NCI-H2196 (cell line): ENCODE results near the gene FOXJ3.
"Not testable (repeated sequence)": the region's sequence is repeated elsewhere in the genome, so short reads cannot be mapped to it uniquely, and the experiment has no call there.

Experiments
- DNase-seq: peaks from one replicate; lab custom pipeline; 2025; ENCODE audit not compliant: unreplicated experiment; lab: John Stamatoyannopoulos, UW

The FOXJ3 gene

GRCh38 chr1:42259059-42259738 lies 75.8 kb downstream of the FOXJ3 start:
- peak; percentile 41 for DNase-seq

GRCh38 chr1:42258218-42258617 lies 76.8 kb downstream of the FOXJ3 start:
- DNase-seq: no peak

DNA sequence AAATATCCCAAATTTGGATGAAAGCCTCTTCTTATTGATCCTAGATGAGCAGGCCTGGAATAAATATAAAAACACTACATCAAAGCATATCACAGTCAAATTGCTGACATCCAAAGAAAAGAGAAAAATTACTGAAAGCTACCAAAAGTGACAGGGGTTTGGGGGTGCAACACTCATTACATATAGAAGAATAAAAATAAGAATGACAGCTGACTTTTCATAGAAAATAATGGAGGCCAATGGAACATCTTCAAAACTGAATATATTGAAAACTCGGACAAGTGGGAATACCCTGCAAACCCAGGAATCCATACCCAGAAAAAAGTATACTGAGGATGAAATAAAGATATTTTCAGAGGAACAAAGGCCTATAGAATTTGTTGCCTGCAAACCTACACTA lies 84.0 kb downstream of the FOXJ3 start:
- DNase-seq: no peak

DNA sequence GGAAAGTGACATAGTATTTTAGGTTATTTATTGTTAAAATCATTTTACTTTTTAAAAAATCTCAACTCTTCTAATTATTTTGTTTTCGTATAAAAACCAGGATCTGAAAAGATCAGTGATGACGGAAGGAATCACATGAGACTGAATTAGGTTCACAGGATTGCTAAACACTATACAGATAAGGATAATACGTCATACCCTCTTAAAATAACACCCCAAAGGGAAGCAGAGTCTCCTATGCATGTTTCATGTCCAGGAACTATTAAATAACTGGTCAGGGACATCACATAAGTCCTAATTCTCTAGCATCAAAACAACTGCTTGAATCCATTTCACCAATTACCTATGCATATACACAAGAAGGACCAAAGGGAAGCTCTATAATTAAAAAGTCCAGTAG lies 84.9 kb downstream of the FOXJ3 start:
- no peak for DNase-seq

DNA sequence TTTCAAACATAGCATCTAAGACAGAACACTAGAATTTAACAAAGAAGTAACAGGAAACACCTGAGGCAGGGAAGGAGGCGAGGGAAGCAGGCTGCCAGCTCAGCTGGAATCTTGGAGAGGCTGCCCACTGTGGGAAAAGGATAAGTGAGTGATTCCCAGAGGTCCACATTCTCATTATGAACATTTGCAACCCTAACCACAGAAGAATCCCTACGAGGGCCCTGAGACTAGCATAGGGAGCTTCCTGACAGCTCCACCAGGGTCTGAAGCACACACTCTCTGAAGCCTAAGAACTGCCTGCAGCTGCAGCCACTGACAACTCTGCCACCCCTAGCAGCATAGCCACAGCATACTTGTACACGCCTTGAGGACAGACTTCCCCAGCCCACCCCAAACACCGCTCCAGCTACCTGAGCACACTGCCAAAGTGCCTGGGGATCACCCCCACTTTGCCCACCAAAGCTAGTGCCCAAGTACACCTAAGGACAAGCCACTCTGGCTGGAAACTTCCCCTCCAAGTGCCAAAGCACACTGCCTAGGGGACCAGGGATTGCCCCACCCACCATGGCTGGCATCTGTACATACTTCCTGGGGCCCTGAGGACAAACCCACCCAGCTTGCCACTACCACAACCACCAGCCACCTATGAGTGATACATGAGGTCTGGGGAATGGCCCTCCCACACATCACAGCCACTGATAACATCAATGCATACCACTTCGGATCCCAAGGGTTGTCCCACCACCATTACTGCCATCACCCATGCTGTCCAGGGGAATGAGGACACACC lies 93.9 kb downstream of the FOXJ3 start:
- DNase-seq: no peak

DNA sequence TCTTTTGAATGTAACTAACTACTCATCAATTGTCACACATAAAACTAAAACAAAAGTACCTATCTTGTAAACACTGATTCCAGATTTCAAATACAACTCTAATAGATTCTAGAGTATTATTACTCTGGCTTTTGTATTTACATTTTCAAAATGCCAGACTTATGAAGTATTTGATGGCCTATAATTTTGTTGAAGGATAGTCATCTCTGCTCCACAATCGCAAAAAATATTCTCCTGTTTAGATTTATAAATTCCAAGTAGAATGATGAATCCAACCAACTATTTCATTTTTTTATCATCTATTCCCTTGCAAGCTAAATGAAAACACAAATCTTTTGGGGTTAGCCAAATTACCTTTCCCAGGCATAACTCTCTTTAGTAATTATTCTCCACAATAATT lies 95.5 kb downstream of the FOXJ3 start:
- no peak for DNase-seq

DNA sequence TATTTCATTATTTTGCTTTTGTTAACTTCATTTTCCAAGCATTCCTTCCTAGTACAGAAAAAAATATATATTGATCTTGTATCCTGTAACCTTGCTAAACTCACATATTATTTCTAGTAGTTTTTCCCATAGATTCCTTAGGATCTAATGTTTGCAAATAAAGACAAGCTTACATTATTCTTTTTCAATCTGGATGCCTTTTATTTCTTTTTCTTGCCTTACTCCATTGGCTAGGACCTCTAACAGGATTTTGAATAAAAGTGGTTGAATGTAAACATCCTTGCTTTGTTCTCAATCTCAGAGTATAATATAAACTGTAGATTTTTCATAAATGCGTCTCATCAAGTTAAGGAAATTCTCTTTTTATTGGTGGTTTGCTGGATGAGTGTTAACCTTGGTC lies 96.0 kb downstream of the FOXJ3 start:
- no peak for DNase-seq

- DNase-seq: no peak
Observed at GRCh38 chr1:42231253-42231652, 103.8 kb downstream of the FOXJ3 start.

- no peak for DNase-seq
Observed at GRCh38 chr1:42228938-42229337, 106.1 kb downstream of the FOXJ3 start.

GRCh38 chr1:42223036-42223435 lies 112.0 kb downstream of the FOXJ3 start:
- no peak for DNase-seq

DNA sequence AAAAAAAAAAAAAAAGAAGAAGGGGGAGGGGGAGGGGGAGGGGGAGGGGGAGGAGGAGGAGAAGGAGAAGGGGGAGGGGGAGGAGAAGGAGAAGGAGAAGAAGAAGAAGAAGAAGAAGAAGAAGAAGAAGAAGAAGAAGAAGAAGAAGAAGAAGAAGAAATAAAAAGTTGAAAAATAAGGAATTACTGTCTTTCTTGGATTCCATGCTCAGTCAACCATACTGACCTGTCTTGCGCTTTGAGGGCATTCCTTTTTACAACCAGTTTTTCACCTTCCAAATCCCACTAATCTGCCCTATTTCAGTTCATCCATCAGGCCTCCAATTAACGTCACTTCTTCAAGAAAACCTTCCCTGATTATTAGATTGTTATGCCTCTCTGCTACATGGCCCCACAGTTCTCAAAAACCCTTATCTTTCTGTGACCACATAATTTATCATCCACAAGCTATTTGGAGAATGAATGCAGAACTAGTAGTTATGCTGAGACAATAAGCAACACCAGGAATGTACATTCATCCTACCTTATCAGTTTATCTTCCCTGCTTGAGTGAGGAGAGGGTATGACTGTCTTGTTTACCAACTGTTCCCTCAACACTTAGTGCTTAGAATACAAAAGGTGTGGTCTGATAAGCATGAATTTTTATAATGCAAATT lies 113.0 kb downstream of the FOXJ3 start:
- DNase-seq: peak; percentile 18

DNA sequence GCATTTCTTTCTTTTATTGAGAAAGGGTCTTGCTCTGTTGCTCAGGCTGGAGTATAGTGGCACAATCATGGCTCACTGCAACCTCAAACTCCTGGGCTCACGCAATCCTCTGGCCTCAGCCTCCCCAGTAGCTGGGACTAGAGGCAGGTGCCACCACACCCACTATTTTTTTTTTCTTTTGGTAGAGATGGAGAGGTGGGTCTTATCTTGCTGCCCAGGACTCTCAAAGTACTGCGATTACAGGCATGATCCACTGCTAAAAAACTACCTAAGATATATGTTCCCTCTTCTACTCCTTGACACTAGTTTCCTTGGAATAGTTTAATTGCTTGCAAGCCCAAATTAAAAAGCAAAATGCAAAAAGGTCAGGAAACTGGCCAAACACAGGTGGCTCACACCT lies 113.6 kb downstream of the FOXJ3 start:
- no peak for DNase-seq

DNA sequence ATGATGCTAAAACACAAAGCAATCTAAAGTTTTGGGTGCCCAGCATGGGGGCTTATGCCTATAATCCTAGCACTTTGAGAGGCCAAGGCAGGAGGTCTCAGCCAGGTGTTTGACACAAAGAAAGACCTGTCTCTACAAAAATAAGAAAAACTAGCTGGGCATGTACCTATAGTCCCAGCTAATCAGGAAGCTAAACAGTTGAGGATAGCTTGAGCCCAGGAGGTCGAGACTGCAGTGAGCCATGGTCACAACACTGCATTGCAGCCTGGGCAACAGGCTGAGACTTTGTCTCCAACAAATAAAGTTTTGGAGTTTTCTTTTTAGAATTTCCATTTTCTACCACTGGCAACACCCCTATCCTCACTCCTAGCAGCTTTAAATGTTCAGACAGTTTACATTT lies 115.4 kb downstream of the FOXJ3 start:
- DNase-seq: no peak

DNA sequence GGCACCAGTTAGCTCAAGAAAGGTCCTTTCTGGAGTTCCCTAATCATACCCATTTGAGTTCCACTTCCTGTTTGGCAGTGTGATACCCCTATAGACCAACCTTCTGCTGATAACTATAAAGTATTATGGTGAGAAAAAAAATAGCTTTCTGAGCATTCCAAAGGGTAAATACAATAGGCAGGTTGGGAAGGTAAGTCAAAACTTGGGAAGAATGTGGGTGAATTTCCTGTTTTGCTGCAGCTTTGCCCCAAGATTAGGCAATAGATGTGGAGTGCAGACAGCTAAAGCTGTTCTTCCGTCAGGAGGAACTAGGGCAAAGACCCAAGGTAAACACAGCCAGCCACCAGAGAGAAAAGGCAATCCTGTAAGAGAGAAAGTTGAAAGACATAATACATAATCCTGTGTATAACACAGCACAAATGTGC lies 120.6 kb downstream of the FOXJ3 start:
- peak; percentile 70 for DNase-seq

DNA sequence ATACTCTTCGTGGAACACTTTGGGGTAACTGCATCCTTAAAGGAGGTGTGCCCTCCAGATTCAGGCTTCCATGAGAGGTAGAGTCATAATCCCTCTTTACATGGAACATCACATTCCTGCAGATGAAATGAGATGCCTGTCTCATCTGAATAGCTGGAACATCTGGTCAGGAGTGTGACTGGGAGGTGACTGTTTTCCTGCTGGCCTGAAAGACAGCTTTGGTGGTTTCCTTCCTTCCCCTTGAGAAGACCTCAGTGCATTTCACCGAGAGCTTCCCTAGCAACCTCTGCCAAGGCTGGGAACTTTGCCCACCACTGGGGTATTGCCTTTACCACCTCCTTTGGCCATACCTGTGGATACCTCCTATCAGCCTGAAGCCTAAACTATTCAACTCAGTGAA lies 123.8 kb downstream of the FOXJ3 start:
- DNase-seq: no peak

GRCh38 chr1:42210421-42211133 lies 124.5 kb downstream of the FOXJ3 start:
- no peak for DNase-seq

DNA sequence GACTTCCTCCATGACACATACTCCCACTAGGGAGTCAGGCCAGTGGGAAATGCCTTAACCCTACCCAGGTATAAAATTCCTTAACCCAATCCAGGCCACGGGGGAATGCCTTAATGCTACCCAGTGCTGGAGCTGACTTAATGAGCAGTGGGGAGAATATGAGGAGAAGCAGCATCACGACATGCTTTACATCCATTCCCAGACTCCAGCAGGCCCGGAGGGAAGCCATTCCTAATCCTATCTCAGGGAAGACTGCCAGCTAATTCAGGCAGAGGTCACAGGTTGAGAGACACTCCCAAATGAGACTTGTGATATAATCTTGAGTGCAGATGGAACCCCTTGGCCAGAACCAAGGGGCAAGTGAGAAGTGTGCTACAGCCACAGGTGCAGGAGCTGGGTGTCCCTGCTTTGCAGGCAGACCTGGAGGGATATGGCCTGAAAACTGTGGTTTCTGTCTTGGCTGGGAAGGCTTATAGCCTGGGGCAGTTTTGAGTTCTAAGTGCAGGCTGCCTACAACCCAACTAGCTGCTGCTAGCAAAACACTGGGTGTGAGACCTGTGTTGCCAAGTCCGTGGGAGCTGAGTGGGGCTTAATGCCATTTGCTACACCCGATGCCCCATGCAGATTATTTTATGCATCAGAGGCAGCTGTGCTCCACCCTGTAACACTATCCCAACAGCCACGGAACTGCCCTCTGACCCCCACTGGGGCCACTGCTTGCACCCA lies 125.3 kb downstream of the FOXJ3 start:
- no peak for DNase-seq

GRCh38 chr1:42206930-42207329 lies 128.1 kb downstream of the FOXJ3 start:
- DNase-seq: not testable (repeated sequence)

GRCh38 chr1:42206164-42206563 lies 128.9 kb downstream of the FOXJ3 start:
- no peak for DNase-seq

DNA sequence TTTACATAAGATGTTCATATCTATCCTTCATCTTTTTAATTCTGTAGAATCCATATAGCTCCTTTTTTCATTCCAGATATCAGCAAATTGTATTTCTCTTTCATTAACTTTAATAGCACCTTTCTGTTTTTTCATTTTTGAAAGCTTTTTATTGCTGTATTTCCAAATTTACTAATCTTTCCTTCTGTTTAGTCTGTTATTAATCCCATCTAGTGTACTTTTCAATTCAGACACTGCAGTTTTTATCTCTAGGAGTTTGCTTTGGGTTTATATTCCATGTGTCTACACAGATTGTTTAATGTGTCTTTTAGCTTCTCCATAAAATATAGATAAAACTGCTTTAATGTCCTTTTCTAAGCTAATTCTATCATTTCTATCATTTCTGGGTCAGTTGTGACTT lies 133.0 kb downstream of the FOXJ3 start:
- DNase-seq: no peak

DNA sequence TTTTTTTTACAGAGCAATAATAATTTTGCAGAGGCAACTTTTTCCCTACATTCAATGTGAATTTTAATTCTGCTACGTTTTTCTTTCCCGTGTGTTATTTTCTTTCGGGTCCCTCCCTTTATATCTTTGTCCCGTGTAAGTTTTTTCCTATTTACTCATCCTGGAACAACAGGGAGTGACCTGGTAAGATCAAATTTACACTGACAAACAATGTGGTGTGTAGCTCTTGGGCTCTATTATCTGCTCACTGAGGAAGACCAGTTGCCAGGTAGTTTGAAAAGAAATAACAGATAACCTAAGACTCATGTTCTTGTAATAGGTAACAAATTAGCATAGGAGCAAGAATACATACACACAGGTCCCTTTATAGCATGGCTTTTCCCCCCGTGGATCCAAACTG lies 136.8 kb downstream of the FOXJ3 start:
- DNase-seq: no peak
